DND-41 (cell line): ENCODE measurements around the gene NFIA.

Experiments used
- ATAC-seq: fragments of 200-7000 bp; cut with Tn5 transposase; 3 replicates; pipeline ENCODE4 v1.9.1; 2021; ENCODE audit warnings: low read depth; ENCODE audit not compliant: insufficient read depth
- DNase-seq: peaks from one replicate; pipeline ENCODE4 v3.0.0-alpha.2; 2020
- H2AFZ ChIP-seq: 2 replicates; pipeline ENCODE4 v1.6.0; 2012; ENCODE audit warnings: low read depth, low read length
- H3K27ac ChIP-seq: 2 replicates; pipeline ENCODE4 v1.5.1; 2012; ENCODE audit warnings: low read length, inconsistent platforms
- H3K27me3 ChIP-seq: fragments of 200-600 bp; sonication (generic); 2 replicates; pipeline ENCODE4 v1.6.0; 2012; ENCODE audit warnings: low read length, mild to moderate bottlenecking, inconsistent platforms; ENCODE audit not compliant: insufficient read depth, poor library complexity
- H3K36me3 ChIP-seq: 2 replicates; pipeline ENCODE4 v1.5.1; 2012; ENCODE audit warnings: low read length, inconsistent platforms; ENCODE audit not compliant: insufficient read depth
- H3K4me1 ChIP-seq: 2 replicates; pipeline ENCODE4 v1.5.1; 2012; ENCODE audit warnings: mild to moderate bottlenecking, low read length; ENCODE audit not compliant: insufficient read depth
- H3K4me2 ChIP-seq: 2 replicates; pipeline ENCODE4 v1.6.0; 2012; ENCODE audit warnings: mild to moderate bottlenecking, moderate library complexity, low read length, inconsistent platforms; ENCODE audit not compliant: insufficient read depth
- H3K4me3 ChIP-seq, 2 experiments: fragments of 200-600 bp in 1 of 2; shearing (Covaris generic) in 1 of 2; 2 replicates each; pipeline ENCODE4 v1.5.1; 2012 to 2016; ENCODE audit warnings: inconsistent platforms in 2 of 2, low read length in 2 of 2, mild to moderate bottlenecking in 2 of 2, low read depth in 1 of 2, moderate library complexity in 1 of 2
- H3K79me2 ChIP-seq: 2 replicates; pipeline ENCODE4 v1.6.0; 2012; ENCODE audit warnings: low read length, inconsistent platforms; ENCODE audit not compliant: insufficient read depth
- H3K9ac ChIP-seq: 2 replicates; pipeline ENCODE4 v1.6.0; 2012; ENCODE audit warnings: low read depth, mild to moderate bottlenecking, inconsistent platforms, low read length, moderate library complexity
- H3K9me3 ChIP-seq: 2 replicates; pipeline ENCODE4 v1.5.1; 2012; ENCODE audit warnings: low read length, moderate library complexity, mild to moderate bottlenecking, inconsistent platforms; ENCODE audit not compliant: insufficient read depth, severe bottlenecking
- H4K20me1 ChIP-seq: 2 replicates; pipeline ENCODE4 v1.6.0; 2012; ENCODE audit warnings: low read length; ENCODE audit not compliant: insufficient read depth
- EZH2 ChIP-seq: IDR thresholded peaks from 3 replicates; pipeline ENCODE4 v1.6.1; 2012; ENCODE audit warnings: borderline replicate concordance, low read depth, mild to moderate bottlenecking, moderate library complexity, low read length, inconsistent platforms; ENCODE audit not compliant: severe bottlenecking
- TF ChIP-seq, protein P1 (sequence below): IDR thresholded peaks from 2 replicates; pipeline ENCODE4 v1.5.1; 2012; ENCODE audit warnings: borderline replicate concordance, low read length, moderate library complexity, mild to moderate bottlenecking; ENCODE audit not compliant: poor library complexity, severe bottlenecking; ENCODE audit errors: extremely low read depth

The NFIA gene

DNA sequence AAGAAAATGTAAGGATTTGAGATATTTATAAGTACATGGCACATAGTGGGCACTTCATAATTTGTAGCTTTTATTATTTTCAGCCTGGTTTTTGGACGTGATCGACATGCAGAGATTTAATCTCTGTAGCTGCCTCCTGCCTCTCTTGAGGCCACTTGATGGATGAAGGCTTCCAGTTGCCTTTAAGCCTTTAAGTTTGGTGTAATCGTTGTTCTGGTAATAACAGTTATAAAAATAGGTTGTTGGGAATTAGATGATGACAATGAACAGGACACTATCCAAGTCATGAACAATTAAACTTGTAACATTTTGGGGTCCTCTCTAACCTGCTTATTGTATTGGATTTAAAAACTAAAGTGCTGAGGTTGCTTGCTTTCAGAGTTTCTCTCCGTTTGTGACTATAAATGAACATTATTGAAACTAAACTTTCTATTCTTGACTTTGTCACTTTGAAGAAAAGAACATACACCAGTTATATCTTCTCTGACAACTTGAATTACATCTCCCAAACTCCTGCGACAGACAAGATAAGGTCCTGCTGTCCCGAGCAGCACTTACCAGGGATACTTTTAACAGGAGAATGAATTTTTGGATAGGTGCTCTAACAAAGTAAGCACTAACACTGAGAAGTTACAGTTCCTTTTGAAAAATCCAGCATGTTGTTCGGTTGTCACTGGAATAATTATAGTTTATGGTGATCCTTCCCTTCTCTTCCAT is 295.0 kb downstream of the NFIA start:
- H3K9me3 ChIP-seq = no peaks in the 10 kb centered on the region
- H3K4me2 ChIP-seq = no peak overlapping the region
- H3K27me3 ChIP-seq = no peaks in the 10 kb centered on the region
- no peaks in the 10 kb centered on the region for H4K20me1 ChIP-seq
- no peak overlapping the region for H3K9ac ChIP-seq
- H3K4me1 ChIP-seq = no peaks in the 10 kb centered on the region
- H3K79me2 ChIP-seq = no peaks in the 10 kb centered on the region
- TF ChIP-seq, protein P1, sequence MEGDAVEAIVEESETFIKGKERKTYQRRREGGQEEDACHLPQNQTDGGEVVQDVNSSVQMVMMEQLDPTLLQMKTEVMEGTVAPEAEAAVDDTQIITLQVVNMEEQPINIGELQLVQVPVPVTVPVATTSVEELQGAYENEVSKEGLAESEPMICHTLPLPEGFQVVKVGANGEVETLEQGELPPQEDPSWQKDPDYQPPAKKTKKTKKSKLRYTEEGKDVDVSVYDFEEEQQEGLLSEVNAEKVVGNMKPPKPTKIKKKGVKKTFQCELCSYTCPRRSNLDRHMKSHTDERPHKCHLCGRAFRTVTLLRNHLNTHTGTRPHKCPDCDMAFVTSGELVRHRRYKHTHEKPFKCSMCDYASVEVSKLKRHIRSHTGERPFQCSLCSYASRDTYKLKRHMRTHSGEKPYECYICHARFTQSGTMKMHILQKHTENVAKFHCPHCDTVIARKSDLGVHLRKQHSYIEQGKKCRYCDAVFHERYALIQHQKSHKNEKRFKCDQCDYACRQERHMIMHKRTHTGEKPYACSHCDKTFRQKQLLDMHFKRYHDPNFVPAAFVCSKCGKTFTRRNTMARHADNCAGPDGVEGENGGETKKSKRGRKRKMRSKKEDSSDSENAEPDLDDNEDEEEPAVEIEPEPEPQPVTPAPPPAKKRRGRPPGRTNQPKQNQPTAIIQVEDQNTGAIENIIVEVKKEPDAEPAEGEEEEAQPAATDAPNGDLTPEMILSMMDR = no peak
- TF ChIP-seq EZH2 = no peak
- no peak overlapping the region for H3K4me3 ChIP-seq
- no peak overlapping the region for H3K27ac ChIP-seq
- no peak overlapping the region for H2AFZ ChIP-seq
- no peaks in the 10 kb centered on the region for H3K36me3 ChIP-seq
- DNase-seq (no peak), ATAC-seq (no peak)

DNA sequence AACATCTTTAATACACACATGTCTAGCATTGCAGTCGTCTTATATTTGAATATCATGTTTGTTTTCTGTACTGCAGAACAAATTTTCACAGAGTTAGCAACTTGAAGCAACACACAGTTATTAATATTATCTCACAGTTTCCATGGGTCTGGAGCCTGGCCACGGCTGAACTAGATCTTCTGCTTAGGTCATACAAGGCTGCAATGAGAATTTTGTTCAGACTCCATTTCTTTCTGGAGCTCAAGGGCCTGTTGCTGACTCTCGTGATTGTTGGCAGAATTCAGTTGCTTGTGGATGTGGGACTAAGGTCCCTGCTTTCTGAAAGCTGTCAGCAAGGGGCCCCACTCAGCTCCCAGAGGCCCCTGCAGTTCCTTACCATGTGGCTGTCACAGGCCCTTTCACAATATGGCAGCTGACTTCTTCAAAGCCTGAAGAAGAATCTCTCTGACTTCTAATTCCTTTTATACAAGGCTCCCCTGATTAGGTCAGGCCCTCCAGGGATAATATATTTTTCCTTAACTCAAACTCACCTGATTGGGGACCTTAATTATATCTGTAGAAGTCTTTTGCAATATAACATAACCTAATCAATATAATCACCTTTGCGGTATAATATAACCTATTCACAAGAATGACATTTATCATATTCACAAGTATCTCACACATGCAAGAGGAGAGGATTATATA is 296.3 kb downstream of the NFIA start:
- Histone ChIP-seq H2AFZ (no peak overlapping the region), H3K79me2 (no peaks in the 10 kb centered on the region), H3K9ac (no peak overlapping the region), H3K27me3 (no peaks in the 10 kb centered on the region), H3K4me1 (no peaks in the 10 kb centered on the region), H3K36me3 (no peaks in the 10 kb centered on the region), H3K4me2 (no peak overlapping the region), H3K4me3 (no peak overlapping the region), H3K9me3 (no peaks in the 10 kb centered on the region), H4K20me1 (no peaks in the 10 kb centered on the region), H3K27ac (no peak overlapping the region)
- ATAC-seq (no peak), DNase-seq (no peak)
- no peak for TF ChIP-seq EZH2
- TF ChIP-seq, protein P1 = no peak

DNA sequence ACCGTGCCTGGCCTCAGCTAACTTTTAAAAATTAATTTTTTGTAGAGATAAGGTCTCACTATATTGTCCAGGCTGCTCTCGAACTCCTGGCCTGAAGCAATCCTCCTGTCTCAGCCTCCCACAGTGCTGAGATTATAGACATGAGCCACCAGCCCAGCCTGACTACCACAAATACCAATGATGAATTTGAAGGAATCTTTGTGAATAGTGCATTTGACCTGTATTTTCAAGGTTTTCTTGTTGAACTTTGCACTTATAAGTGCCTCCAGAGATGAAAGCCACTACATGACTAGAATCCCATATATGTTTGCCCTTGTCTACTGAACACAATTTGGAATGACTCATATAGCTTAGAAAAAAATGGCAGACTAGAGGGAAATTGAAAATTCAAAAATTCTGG is 297.3 kb downstream of the NFIA start:
- DNase-seq (no peak), ATAC-seq (no peak)
- no peak overlapping the region for H3K4me2 ChIP-seq
- no peaks in the 10 kb centered on the region for H3K36me3 ChIP-seq
- no peak overlapping the region for H3K9ac ChIP-seq
- H3K9me3 ChIP-seq = no peaks in the 10 kb centered on the region
- no peaks in the 10 kb centered on the region for H4K20me1 ChIP-seq
- H3K27me3 ChIP-seq = no peaks in the 10 kb centered on the region
- H3K4me1 ChIP-seq = no peaks in the 10 kb centered on the region
- no peak overlapping the region for H2AFZ ChIP-seq
- H3K27ac ChIP-seq = no peak overlapping the region
- H3K4me3 ChIP-seq = no peak overlapping the region
- no peak for TF ChIP-seq EZH2
- TF ChIP-seq, protein P1 = no peak
- no peaks in the 10 kb centered on the region for H3K79me2 ChIP-seq
